ENCODE data around the gene CD101. TPM values are rescaled to one million over a fixed set of nuclear protein-coding genes. Genes with fewer than 3 reads are reported as not detected.

CD101 gene
- total and polyA plus RNA-seq, 2 experiments from 2014 or later, result 1.2 to 1.3 TPM

DNA sequence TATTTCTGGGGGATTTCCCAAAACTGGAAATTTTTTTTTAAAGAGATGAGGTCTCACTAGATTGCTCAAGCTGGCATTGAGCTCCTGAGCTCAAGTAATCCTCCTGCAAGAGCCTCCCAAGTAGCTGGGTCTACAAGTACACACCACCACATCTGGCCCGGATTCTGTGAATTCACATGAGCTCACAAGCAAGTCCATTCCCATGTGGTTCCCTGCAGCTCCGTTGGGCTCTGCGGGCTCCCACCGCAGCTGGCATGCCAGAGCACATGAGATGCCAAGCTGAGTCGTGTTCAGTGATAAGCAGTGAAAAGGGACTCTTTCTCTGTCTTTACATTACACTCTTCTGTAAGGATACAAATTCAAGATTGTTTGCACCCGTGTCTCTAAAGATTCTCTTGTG is 36.7 kb downstream of the CD101 start:
- Histone ChIP-seq H3K36me3 (ENCODE audit: insufficient read depth) (no peaks in the 10 kb centered on the region), H3K4me3 (no peak overlapping the region), H3K27me3 (ENCODE audit: insufficient read depth) (no peaks in the 10 kb centered on the region), H4K20me1 (replicated peaks; ENCODE audit: insufficient read depth) (no peaks in the 10 kb centered on the region), H3F3A (replicated peaks; ENCODE audit: low read depth) (no peaks in the 10 kb centered on the region), H2AFZ (no peak overlapping the region), H3K4me1 (ENCODE audit: insufficient read depth) (no peaks in the 10 kb centered on the region), H3K4me2 (no peak overlapping the region), H3K27ac (ENCODE audit: low read depth) (no peak overlapping the region), H3K9me2 (ENCODE audit: insufficient read depth) (0 out of 2 replicates have a peak, but pooled peaks cover 3% of the 10 kb centered on the region), H3K79me2 (replicated peaks; ENCODE audit: insufficient read depth) (no peaks in the 10 kb centered on the region)
- ATAC-seq (no peak), DNase-seq (ENCODE audit: low spot score) (no peak)
- TF ChIP-seq ZNF462 (CRISPR knock-in tag; IDR thresholded peaks at IDR 0.05), result no peak
- no peak for TF ChIP-seq CREB1 (CRISPR knock-in tag; IDR thresholded peaks at IDR 0.05; ENCODE audit: low read depth)
- no peak for TF ChIP-seq POLR2AphosphoS5 (IDR thresholded peaks at IDR 0.05; ENCODE audit: low read depth)
- TF ChIP-seq JUNB (IDR thresholded peaks at IDR 0.05; ENCODE audit: unreplicated experiment), result no peak
- TF ChIP-seq CTCF (conservative IDR thresholded peaks at IDR 0.05; ENCODE audit: low read depth in 2 of 2), result no peak
- TF ChIP-seq REST (IDR thresholded peaks at IDR 0.05; ENCODE audit: unreplicated experiment), result no peak
- TF ChIP-seq EZH2phosphoT487 (IDR thresholded peaks at IDR 0.05; ENCODE audit: unreplicated experiment), result no peak
- TF ChIP-seq NANOG (IDR thresholded peaks at IDR 0.05; ENCODE audit: borderline replicate concordance), result no peak
- H3K9me3 Mint-ChIP-seq, result no peaks in the 10 kb centered on the region; the same call in 2 of the 3 replicates
- H3K27ac Mint-ChIP-seq, result no peak overlapping the region
- H3K4me1 Mint-ChIP-seq, result peaks cover 16% of the 10 kb centered on the region
- H3K4me3 Mint-ChIP-seq, result no peak overlapping the region
- no peaks in the 10 kb centered on the region for H3K27me3 Mint-ChIP-seq (ENCODE audit: insufficient read depth, low read depth, poor library complexity)
- H3K36me3 Mint-ChIP-seq (ENCODE audit: low read depth), result no peaks in the 10 kb centered on the region

Data from GM23338 (cell line).